HG02943 (cell line): ENCODE results near the gene ANKRD63.

Experiments
- ATAC-seq: cut with Tn5 transposase; IDR thresholded peaks from one replicate; pipeline ENCODE4 v1.9.1; 2021; ENCODE audit warnings: mild to moderate bottlenecking, low read depth, moderate library complexity; ENCODE audit not compliant: unreplicated experiment

The ANKRD63 gene

GRCh38 chr15:40282869-40283614 lies at the start of gene ANKRD63:
TSS of gene ANKRD63 (minus strand) at chr15:40283064. CDS start at chr15:40282586, 478 bp downstream.
- no peak for ATAC-seq

DNA sequence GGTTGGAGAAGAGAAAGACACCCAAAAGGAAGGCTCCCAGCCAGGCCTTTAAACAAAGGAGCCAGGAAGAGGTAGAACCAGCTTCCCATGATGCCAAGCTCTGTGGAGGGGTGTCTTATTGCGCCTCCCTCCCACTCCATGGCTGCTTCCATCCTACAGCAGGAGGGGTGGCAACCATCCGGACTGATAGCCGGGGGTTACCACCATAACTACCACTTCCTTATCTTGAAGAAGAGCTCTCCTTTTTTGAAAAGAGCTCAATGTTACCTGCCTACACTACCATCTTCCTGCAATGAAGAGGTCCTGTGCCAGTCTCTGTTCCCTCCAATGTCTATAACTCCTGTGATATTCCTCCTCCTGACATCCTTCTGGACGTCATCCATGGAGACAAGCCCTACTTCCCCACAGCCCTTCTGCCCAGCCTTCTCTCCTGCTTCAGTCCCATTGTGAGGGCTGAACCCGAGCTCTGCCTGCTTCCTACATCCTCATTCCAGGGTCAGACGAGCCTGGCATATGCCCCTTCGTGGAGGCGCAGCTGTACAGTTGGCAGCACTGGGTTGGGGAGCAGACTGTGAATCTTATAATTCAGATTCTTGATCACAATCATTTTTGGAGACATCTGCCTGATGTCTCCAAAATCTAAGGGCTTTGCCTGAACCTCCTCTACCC lies 49.4 kb upstream of the ANKRD63 start:
- no peak for ATAC-seq

DNA sequence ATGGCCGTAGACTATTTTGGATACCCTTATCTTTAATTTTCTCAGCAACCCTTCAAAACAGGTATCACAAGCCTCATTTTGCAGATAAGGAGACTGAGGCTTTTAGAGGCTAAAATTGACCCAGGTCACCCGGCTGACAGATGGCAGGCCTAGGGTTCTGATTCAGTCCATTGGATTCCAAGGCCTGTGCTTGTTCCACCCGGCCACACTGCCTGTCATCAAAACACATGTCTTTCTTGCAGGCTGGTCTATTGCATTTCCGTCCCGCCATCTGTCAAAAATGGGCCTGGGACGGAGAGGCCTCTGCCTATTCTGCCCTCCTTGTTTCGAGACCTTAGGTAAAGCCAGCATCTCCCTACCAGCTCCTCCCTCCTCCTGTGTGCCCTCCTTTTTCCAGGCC lies 48.8 kb upstream of the ANKRD63 start:
- ATAC-seq, result no peak

DNA sequence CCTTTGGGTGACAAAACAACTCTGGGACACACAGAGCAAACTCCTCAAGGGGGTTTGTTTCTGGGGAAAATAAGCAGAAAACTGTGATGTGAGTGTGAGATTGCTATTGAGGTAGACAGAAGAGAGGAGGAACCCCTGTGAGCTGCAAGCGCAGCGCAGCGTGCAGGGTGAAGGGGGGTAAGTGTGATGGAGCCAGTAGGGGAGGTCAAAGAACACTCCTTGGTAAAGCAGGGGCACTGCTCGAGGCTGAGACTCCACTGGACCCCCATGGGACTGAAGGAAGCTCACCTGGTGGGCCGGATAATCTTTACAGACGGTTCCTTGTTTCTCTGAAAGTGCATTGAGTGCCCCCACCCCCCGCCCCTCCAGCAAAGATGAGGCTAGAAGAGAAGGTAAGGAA lies 48.2 kb upstream of the ANKRD63 start:
- no peak for ATAC-seq

GRCh38 chr15:40330368-40330836 lies 47.5 kb upstream of the ANKRD63 start:
- ATAC-seq, result no peak

DNA sequence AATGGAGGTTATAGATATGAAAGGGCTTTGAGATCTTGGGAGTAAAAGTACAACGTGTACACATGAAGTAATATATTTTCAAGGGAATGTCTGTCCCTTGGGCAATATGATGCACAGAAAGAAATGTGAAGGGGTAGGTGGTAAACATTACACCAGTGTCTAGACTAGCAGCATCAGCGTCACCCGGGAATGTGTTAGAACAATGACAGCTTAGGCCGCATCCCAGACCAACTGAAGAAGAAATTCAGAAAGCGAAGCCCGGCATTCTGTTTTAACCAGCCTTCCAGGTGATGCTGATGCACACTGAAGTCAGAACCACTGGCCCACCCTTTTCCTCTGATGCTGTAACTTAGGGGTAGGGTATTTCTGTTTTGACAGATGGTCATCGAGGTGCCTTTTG lies 46.9 kb upstream of the ANKRD63 start:
- ATAC-seq, result no peak

DNA sequence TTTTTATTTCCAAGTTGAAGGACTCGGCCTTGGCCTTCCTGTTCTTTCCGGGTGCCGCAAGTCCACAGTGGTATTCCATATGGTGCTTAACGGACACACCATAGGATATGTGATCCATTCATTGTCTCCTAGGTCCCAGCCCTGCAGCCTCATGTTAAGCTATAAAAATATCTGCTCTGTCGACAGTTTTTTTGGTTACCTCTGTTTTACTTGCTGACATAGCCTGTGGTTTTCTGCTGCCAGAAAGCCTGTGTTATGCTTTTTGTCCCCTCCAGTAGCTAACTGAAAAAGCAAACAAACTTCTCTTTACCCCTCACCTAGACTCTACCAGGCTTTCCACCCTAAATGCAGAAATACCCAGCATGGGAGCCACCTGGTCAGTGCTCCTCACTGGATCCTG lies 45.9 kb upstream of the ANKRD63 start:
- ATAC-seq, result no peak

DNA sequence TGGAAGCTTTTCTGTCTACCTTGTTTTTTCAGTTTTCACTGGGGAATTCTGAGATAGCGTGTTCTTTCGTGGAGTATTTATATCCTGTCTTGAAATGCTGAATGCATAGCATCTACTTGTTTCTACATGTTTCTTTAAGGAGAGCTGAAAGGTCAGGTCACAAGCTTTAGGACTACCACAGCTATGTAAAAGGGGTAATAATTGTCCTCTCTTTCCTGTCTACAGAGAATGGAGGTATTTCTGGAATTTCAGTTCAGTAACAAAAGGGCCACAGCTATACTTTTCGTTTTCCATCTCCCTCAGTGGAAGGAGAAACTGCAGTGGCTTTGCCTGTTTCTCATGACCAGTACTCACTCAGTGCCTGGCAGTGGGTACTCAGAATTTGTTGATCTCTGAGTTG lies 45.3 kb upstream of the ANKRD63 start:
- ATAC-seq, result no peak

- ATAC-seq, result no peak
These were observed 44.6 kb upstream of the ANKRD63 start for GRCh38 chr15:40327457-40327856.

- no peak for ATAC-seq
These were observed 42.8 kb upstream of the ANKRD63 start for GRCh38 chr15:40325700-40326099.

DNA sequence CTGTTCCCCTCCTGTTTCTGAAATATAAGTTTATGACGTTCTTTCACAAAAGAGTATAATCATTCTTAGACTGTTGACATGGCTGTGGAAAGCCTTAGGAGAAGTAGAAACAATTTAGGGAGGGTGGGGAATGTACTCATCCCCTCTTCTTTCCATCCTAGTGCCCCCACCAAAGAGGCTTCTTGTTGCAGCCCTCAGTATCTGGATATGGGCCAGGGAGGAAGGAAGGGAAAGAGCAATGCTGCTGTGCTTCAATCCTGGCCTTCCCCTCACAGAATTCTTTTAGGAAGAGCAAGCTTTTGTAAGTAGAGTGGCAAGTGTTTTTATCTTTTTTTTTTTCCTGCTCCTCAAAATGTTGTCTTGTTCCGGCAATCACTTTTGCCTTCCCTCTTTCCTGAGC lies 42.3 kb upstream of the ANKRD63 start:
- ATAC-seq, result no peak

DNA sequence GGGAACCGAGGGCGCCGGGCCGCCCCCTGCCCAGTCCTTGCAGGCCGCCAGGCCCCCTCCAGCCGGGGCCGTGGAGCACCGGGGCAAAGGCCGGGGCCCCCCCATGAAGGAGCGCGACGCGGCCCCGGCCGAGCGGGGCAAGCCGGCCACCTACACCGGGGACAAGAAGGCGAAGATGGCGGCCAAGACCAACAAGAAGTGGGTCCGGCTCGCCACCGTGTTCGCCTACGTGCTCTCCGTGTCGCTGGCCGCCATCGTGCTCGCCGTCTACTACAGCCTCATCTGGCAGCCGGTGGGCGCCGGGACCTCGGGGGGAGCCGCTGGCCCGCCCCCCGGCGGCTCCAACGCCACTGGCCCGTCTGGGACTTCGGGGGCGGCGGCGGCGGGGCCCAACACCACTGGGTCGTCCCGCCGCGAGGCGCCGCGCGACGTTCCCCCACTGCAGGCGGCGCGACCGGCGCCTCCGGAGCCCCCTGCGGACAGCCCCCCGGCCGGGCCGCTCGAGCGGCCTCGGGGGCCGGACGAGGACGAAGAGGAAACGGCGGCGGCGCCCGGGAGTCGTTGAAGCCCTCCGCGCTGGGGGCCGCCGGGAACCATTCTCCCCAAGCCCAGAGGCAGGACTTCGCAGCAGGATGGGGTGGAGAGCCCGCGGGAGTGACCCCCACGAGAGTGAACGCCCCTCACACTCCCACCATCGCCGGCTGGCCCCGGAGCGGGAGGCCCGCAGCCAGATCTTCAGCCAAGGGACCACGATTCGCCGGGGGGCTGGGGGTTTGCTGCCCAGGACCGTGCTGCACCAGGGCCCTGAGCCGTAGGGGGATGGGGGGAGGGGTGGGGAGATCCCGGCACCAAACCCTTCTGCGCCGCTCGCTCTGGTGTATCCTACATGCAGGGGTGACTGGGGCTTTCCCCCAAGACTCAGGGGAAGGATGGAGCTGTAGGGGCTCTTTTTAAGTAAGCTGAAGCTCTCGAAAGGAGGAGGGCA lies 41.4 kb upstream of the ANKRD63 start:
- ATAC-seq, result no peak

- ATAC-seq, result peak; percentile 79
These were observed 40.5 kb upstream of the ANKRD63 start, which contains the start of gene INAFM2 for GRCh38 chr15:40323239-40323952. TSS of gene INAFM2 (plus strand) at chr15:40323692. CDS start at chr15:40324056, 364 bp downstream.

DNA sequence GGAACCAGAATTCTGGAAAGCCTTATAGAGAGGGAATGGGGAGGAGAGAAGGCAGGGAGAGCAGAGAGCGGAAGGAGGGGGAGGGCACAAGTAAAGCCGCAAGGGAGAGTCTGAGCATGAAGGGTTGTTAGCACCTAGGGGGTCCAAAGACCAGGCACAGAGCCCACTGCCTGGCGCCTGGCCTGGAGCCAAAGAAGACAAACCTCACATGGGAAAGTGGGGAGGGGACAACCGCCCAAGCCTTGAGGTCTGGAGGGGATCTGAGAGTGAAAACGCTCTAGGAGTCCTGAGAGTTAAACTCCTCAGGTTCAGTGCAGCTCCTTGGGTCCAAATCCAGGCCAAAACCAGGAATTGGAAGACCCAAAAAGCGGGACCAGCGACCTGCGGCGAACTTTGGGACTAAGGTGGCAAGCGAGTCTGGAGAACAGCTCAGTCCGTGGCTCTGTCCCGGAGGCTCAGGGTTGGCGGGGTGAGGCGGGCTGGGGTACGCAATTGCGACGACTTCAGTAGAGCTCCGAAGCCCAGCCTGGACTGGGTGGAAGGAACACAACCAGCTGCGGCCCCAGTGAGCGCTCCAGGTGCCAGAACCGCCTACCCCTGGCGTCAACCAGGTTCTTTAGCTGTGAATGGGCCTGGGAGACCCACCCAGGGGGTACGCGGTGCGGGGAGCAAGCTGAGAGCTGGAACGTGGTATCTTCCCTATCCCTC lies 39.8 kb upstream of the ANKRD63 start:
- no peak for ATAC-seq

DNA sequence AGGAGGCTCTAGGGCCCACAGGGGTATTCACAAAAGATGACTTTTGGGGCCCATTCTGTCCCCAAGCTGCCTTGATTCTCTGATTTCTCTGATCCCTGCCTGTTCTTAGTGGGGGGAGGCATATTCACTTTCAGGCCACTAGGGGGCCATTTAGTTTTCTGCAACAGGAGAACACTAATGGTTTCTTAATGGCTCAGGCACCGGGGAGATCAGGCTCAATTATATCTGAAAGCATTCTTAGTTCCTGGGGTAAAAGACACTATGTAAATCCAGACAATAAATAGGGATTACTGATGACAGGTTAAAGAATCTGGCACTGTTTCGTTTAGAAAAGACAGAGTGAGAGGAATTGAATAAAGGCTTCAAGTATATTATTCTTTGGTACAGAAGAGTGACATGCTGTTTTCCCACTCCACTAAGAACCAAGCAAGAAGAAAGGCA lies 38.1 kb upstream of the ANKRD63 start:
- ATAC-seq, result no peak

DNA sequence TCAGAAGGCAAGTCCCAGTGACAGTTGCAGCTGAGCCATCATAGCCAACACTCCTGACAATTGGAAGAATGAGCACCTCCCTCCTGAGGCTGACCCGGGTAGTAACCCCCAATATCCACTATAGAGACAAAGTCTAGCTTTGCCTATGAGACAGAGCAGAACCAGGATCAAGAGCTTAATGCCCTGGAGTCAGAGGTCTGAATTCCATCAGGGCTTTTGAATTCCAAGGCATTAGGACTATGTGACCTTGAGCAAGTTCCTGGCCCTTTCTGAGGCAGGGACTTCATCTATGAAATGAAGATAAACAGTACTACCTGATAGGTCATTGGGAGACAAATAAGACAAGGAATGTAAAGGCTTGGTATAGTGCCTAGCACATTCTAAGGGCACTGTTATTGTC lies 37.5 kb upstream of the ANKRD63 start:
- no peak for ATAC-seq

DNA sequence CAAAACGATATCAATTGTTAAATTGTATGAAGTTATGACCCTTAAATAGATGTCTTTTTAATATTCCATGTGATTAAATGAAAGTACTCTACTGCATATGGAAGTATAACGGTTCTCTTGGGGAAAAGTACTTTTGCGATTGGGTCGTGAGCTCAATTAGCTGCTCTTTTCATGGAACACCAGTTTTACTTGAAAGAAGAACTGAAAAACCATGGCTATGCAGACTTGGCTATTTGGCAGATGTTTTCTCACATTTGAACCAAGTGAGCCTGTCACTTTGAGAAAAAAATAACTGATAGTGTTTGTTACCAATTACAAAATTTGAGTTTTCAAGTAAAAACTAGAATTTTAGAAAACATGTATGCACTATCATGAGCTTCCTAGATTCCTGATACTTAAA lies 34.7 kb upstream of the ANKRD63 start:
- ATAC-seq, result no peak

DNA sequence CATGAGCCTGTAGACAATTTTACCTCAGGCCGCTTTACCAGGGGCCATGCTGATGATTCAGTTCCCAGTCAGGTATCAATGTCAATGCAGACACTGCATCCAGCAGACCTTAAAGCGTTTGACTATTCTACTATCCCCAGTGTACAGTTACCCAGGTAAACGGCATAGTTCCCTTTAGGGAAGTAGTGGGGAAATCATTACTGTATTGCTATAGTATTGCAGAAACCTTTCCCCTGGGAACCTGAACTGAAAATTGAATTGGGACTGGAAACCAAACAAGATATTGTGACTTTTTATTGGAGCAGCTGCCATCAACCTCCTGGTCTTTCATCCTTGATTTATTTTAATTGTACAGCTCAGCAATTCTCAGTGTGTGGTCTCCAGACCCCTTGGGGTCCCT lies 34.1 kb upstream of the ANKRD63 start:
- ATAC-seq, result no peak

DNA sequence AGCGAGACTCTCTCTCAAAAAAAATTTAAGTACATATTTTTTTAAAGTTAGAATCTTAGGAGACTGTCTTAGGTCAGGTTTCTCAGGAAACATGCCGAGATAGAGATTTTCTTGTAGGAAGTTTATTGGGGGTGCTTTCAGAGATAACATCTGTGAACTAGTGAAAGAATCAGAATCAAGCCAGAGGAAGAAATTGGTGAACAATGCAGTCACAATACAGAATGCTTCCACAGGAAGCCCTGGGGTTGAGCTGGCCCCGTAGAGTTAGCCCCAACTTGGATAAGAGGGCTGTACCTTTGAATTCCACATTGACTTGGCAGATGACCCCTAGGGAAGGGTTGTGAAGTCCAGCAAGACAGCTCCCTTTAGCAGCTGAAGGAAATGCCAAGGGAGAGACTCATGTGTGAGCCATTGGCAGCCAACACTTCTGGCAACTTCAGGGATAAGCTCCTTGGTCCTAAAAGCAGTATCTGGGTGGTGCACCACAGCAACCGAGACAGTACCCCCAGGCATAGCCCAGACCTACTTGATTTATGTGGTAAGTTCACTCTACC lies 31.9 kb upstream of the ANKRD63 start:
- no peak for ATAC-seq
